ENCODE results near the gene GRK5. TPM values are rescaled to one million over a fixed set of nuclear protein-coding genes. Genes with fewer than 3 reads are reported as not detected.

Gene GRK5
- polyA plus RNA-seq, 1 donor from 2014 or later = 34.9 TPM

- H3K4me3 ChIP-seq (ENCODE audit: low read length) = no peak overlapping the region
- no peaks in the 10 kb centered on the region for H3K9me3 ChIP-seq (ENCODE audit: low read length)
- TF ChIP-seq EP300 (conservative IDR thresholded peaks at IDR 0.05; ENCODE audit: poor library complexity, severe bottlenecking) (no peak), SMC3 (conservative IDR thresholded peaks at IDR 0.05; ENCODE audit: poor library complexity) (no peak), CTCF (IDR thresholded peaks at IDR 0.05; ENCODE audit: poor library complexity, severe bottlenecking) (no peak)
- H3K27ac ChIP-seq (ENCODE audit: low read length) = no peak overlapping the region
- no peaks in the 10 kb centered on the region for H3F3A ChIP-seq (ENCODE audit: insufficient read depth, low read length, poor library complexity, severe bottlenecking)
- H3K27me3 ChIP-seq (ENCODE audit: insufficient read depth, low read depth, low read length) = no peaks in the 10 kb centered on the region
- H3K36me3 ChIP-seq (ENCODE audit: insufficient read depth, low read length) = no peaks in the 10 kb centered on the region
- no peaks in the 10 kb centered on the region for H4K20me1 ChIP-seq (ENCODE audit: insufficient read depth)
- H3K79me2 ChIP-seq (replicated peaks; ENCODE audit: insufficient read depth, low read length) = peaks cover 4% of the 10 kb centered on the region
- H2AFZ ChIP-seq (ENCODE audit: low read depth, low read length) = no peak overlapping the region
- H3K9ac ChIP-seq (ENCODE audit: low read length) = no peak overlapping the region
- H3K4me2 ChIP-seq (ENCODE audit: low read length) = no peak overlapping the region
- no peaks in the 10 kb centered on the region for H3K9me2 ChIP-seq (ENCODE audit: insufficient read depth, low read length)
Measured at GRCh38 chr10:119217401-119217800, 10.0 kb downstream of the GRK5 start.

- no peak overlapping the region for H3K4me3 ChIP-seq (ENCODE audit: low read length)
- no peaks in the 10 kb centered on the region for H3F3A ChIP-seq (ENCODE audit: insufficient read depth, low read length, poor library complexity, severe bottlenecking)
- H3K27ac ChIP-seq (ENCODE audit: low read length) = no peak overlapping the region
- no peak overlapping the region for H3K9ac ChIP-seq (ENCODE audit: low read length)
- no peak overlapping the region for H3K4me2 ChIP-seq (ENCODE audit: low read length)
- H3K79me2 ChIP-seq (replicated peaks; ENCODE audit: insufficient read depth, low read length) = peaks cover 4% of the 10 kb centered on the region
- TF ChIP-seq POLR2AphosphoS5 (IDR thresholded peaks at IDR 0.05) (no peak), MXI1 (conservative IDR thresholded peaks at IDR 0.05; ENCODE audit: poor library complexity, severe bottlenecking) (no peak), REST (IDR thresholded peaks at IDR 0.05; ENCODE audit: borderline replicate concordance) (no peak), RAD21 (conservative IDR thresholded peaks at IDR 0.05) (no peak), SMC3 (conservative IDR thresholded peaks at IDR 0.05; ENCODE audit: poor library complexity) (no peak), CTCF (IDR thresholded peaks at IDR 0.05; ENCODE audit: poor library complexity, severe bottlenecking) (no peak), TAF1 (IDR thresholded peaks at IDR 0.05; ENCODE audit: low read depth) (no peak), EP300 (conservative IDR thresholded peaks at IDR 0.05; ENCODE audit: poor library complexity, severe bottlenecking) (no peak)
- no peaks in the 10 kb centered on the region for H3K36me3 ChIP-seq (ENCODE audit: insufficient read depth, low read length)
- no peaks in the 10 kb centered on the region for H3K27me3 ChIP-seq (ENCODE audit: insufficient read depth, low read depth, low read length)
- H2AFZ ChIP-seq (ENCODE audit: low read depth, low read length) = no peak overlapping the region
- no peaks in the 10 kb centered on the region for H4K20me1 ChIP-seq (ENCODE audit: insufficient read depth)
- no peaks in the 10 kb centered on the region for H3K9me3 ChIP-seq (ENCODE audit: low read length)
- H3K9me2 ChIP-seq (ENCODE audit: insufficient read depth, low read length) = no peaks in the 10 kb centered on the region
Measured at GRCh38 chr10:119217991-119218490, 10.7 kb downstream of the GRK5 start.
